ENCODE data around the gene RBBP8NL.

Gene RBBP8NL

DNA sequence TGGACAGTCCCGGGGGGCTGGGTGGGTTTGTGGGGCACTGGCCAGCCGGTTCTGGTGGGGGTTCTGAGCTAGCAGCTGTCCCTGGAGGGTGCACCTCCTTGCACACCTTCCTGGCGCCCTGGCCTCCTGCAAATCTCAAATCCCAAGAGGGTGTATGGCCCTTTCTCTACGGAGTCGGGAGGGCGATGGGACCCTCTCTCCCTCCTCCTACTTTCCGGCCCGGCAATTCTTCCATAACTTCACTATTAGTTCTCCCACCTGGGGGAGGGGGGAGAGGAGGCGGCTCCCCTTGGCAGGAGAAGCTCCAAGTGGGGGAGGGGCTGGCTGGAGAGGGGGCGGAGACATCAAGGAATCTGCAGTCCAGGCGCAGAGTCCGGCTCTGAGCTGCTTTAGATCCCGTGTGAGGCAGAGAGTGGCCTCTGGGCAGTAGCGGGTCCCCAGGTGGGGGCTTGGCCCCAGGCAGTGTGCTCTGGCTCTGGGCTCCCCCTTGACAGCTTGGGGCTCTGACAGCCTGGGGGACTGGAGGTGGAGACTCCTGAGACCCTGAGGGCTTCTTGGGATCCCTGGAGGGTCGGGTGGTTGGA is 58.9 kb downstream of the RBBP8NL start:
- Histone ChIP-seq H3K36me3 (ENCODE audit: control insufficient read depth in 5 of 5, insufficient read depth in 5 of 5, low read length in 5 of 5) (no peaks in the 10 kb centered on the region), H3K27ac (ENCODE audit: low read depth, low read length) (no peak overlapping the region), H3K9ac (ENCODE audit: low read length in 5 of 5) (no peak overlapping the region), H3K9me3 (ENCODE audit: control insufficient read depth in 5 of 5, low read length in 5 of 5) (no peaks in the 10 kb centered on the region), H3K27me3 (ENCODE audit: control insufficient read depth in 5 of 5, insufficient read depth in 4 of 5, low read length in 5 of 5) (peaks cover 0 to 29% (median 8%) of the 10 kb centered on the region in 5 donors), H3K4me1 (ENCODE audit: control insufficient read depth in 5 of 5, insufficient read depth in 5 of 5, low read length in 5 of 5) (peaks cover 3 to 72% (median 63%) of the 10 kb centered on the region in 5 donors), H3K4me3 (ENCODE audit: low read depth in 1 of 5, low read length in 5 of 5) (peak overlapping the region in 2 of 5 donors; percentile 18 to 69)

DNA sequence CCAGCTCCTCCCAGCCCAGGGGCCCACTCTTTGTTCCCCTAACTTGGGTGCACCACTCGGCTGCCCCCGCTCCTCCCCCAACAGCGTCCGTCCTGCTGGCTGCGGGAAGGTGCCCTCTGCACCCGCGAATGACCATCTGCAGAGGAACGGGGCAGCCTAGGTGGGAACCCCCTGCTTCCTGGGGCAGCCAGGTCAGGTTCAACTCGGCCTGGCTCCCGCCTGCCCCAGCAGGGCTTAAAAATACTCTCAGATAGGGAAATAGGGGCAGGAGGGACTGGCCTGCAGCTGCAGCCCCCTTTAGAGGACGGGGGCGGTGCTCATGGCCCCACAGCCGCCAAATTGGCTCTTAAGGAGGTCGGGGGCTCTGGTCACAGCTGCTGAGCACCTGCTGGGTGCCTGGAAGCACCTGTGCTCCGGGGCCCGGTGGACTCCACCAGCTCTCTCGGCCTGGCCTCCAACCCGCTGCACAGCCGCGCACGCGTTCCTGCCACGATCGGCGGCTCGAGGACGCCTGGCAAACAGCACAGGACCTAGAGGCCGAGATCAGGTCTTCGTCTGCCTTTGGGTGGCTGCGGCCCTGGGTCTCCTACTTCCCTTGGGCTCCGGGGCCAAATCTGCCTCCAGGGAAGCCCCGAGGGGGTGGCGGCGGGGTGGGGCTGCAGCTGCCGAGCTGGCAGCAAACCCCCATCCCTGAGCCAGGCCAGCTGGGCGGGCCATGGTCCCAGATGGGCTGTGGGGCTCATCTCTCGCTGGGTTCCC is 59.5 kb downstream of the RBBP8NL start:
- Histone ChIP-seq H3K9ac (ENCODE audit: low read length in 5 of 5) (peak overlapping the region in 2 of 5 donors; percentile 43 to 69), H3K27me3 (ENCODE audit: control insufficient read depth in 5 of 5, insufficient read depth in 4 of 5, low read length in 5 of 5) (peaks cover 0 to 29% (median 8%) of the 10 kb centered on the region in 5 donors), H3K27ac (ENCODE audit: low read depth, low read length) (no peak overlapping the region), H3K36me3 (ENCODE audit: control insufficient read depth in 5 of 5, insufficient read depth in 5 of 5, low read length in 5 of 5) (no peaks in the 10 kb centered on the region), H3K9me3 (ENCODE audit: control insufficient read depth in 5 of 5, low read length in 5 of 5) (no peaks in the 10 kb centered on the region), H3K4me1 (ENCODE audit: control insufficient read depth in 5 of 5, insufficient read depth in 5 of 5, low read length in 5 of 5) (peaks cover 3 to 73% (median 70%) of the 10 kb centered on the region in 5 donors), H3K4me3 (ENCODE audit: low read depth in 1 of 5, low read length in 5 of 5) (peak overlapping the region in 4 of 5 donors; percentile 22 to 69 (median 58))

DNA sequence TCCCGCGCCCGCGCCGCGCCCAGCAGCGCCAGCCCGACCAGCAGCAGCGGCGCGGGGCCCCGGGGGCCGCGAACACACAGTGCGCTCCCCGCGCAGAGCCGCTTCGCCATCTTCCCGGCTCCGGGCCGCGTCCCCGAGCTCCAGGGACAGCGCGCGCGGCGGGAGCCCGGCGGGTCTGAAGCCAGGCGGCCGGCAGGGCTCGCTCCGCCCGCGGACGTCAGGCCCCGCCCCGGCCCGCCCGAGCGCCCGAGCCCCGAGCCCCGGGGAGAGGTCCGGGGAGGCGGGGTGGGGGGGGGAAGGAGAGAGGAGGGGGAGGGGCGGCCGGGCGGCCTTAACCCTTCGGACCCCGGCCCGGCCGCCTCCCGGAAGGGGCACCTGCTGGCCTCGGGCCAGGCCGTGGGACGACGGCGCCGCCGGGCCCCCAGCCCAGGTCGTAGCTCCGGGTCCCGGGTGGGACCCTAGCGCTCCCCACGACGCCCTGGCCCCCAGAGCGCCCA is 60.2 kb downstream of the RBBP8NL start, which contains the start of gene LAMA5:
TSS of gene LAMA5 (minus strand) at position 177 of the 497 bp plus-strand sequence. CDS start at position 110, 67 bp downstream.
- Histone ChIP-seq H3K36me3 (ENCODE audit: control insufficient read depth in 5 of 5, insufficient read depth in 5 of 5, low read length in 5 of 5) (peaks cover 0 to 3% (median 0%) of the 10 kb centered on the region in 5 donors), H3K27me3 (ENCODE audit: control insufficient read depth in 5 of 5, insufficient read depth in 4 of 5, low read length in 5 of 5) (peaks cover 0 to 26% (median 8%) of the 10 kb centered on the region in 5 donors), H3K4me3 (ENCODE audit: low read depth in 1 of 5, low read length in 5 of 5) (peak within 1 kb of the TSS; percentile 40 to 69 (median 63)), H3K27ac (ENCODE audit: low read depth, low read length) (peak within 1 kb of the TSS; percentile 82), H3K4me1 (ENCODE audit: control insufficient read depth in 5 of 5, insufficient read depth in 5 of 5, low read length in 5 of 5) (peaks cover 3 to 76% (median 72%) of the 10 kb centered on the region in 5 donors), H3K9ac (ENCODE audit: low read length in 5 of 5) (peak within 1 kb of the TSS in 4 of 5 donors; percentile 41 to 81 (median 70)), H3K9me3 (ENCODE audit: control insufficient read depth in 5 of 5, low read length in 5 of 5) (no peaks in the 10 kb centered on the region)

DNA sequence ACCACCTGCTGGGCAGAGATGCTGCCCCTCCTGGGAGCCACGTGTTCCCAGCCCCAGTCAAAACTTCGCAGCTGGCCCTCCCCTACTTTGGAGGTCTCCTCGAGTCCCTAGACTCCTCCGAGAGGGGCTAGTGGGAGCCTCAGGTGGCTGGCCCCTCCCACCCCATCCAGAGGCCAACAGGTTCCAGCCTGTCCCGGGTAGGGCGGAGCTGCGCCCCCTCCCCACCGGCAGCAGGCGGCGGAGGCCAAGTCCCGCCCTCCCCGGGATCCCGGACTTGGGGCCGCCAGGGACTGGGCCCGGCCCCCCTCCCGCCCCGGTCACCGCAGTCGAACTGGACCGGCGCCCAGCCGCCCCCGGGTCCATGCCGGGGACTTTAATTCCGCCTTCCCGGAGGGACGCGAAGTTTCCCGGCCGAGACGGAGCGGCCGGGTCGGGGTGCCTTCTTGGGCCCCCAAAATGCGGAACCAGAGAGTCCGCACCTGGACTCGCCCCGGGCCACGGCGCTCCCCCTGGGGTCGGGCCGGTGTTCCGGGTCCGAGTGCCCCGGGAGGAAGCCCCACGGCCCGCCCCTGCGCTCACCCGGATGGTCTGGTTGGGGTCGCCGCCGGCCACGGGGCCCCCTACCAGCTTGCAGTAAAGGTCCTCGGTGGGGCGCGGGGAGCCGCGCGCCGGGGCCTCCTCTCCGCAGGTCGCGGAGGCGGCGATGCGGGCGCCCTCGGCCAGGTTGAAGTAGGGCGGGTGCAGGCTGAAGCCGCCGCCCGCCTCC is 60.8 kb downstream of the RBBP8NL start:
- H3K4me1 ChIP-seq (ENCODE audit: control insufficient read depth in 5 of 5, insufficient read depth in 5 of 5, low read length in 5 of 5), result peaks cover 3 to 78% (median 72%) of the 10 kb centered on the region in 5 donors
- no peaks in the 10 kb centered on the region for H3K9me3 ChIP-seq (ENCODE audit: control insufficient read depth in 5 of 5, low read length in 5 of 5)
- peak overlapping the region; percentile 40 to 69 (median 63) for H3K4me3 ChIP-seq (ENCODE audit: low read depth in 1 of 5, low read length in 5 of 5)
- peaks cover 0 to 4% (median 0%) of the 10 kb centered on the region in 5 donors for H3K36me3 ChIP-seq (ENCODE audit: control insufficient read depth in 5 of 5, insufficient read depth in 5 of 5, low read length in 5 of 5)
- peak overlapping the region in 4 of 5 donors; percentile 41 to 81 (median 70) for H3K9ac ChIP-seq (ENCODE audit: low read length in 5 of 5)
- H3K27ac ChIP-seq (ENCODE audit: low read depth, low read length), result peak overlapping the region; percentile 82
- H3K27me3 ChIP-seq (ENCODE audit: control insufficient read depth in 5 of 5, insufficient read depth in 4 of 5, low read length in 5 of 5), result peaks cover 0 to 26% (median 5%) of the 10 kb centered on the region in 5 donors

- H3K4me1 ChIP-seq (ENCODE audit: control insufficient read depth in 5 of 5, insufficient read depth in 5 of 5, low read length in 5 of 5), result peaks cover 3 to 83% (median 71%) of the 10 kb centered on the region in 5 donors
- H3K9me3 ChIP-seq (ENCODE audit: control insufficient read depth in 5 of 5, low read length in 5 of 5), result no peaks in the 10 kb centered on the region
- H3K36me3 ChIP-seq (ENCODE audit: control insufficient read depth in 5 of 5, insufficient read depth in 5 of 5, low read length in 5 of 5), result peaks cover 0 to 4% (median 0%) of the 10 kb centered on the region in 5 donors
- peak overlapping the region; percentile 40 to 69 (median 63) for H3K4me3 ChIP-seq (ENCODE audit: low read depth in 1 of 5, low read length in 5 of 5)
- peak overlapping the region; percentile 82 for H3K27ac ChIP-seq (ENCODE audit: low read depth, low read length)
- peaks cover 0 to 26% (median 4%) of the 10 kb centered on the region in 5 donors for H3K27me3 ChIP-seq (ENCODE audit: control insufficient read depth in 5 of 5, insufficient read depth in 4 of 5, low read length in 5 of 5)
- peak overlapping the region in 4 of 5 donors; percentile 41 to 81 (median 70) for H3K9ac ChIP-seq (ENCODE audit: low read length in 5 of 5)
Measured at GRCh38 chr20:62365814-62366369, 61.4 kb downstream of the RBBP8NL start.

- H3K36me3 ChIP-seq (ENCODE audit: control insufficient read depth in 5 of 5, insufficient read depth in 5 of 5, low read length in 5 of 5), result peaks cover 0 to 4% (median 0%) of the 10 kb centered on the region in 5 donors
- peak overlapping the region in 3 of 5 donors; percentile 36 to 69 (median 65) for H3K4me3 ChIP-seq (ENCODE audit: low read depth in 1 of 5, low read length in 5 of 5)
- H3K27me3 ChIP-seq (ENCODE audit: control insufficient read depth in 5 of 5, insufficient read depth in 4 of 5, low read length in 5 of 5), result peaks cover 0 to 20% (median 0%) of the 10 kb centered on the region in 5 donors
- H3K9me3 ChIP-seq (ENCODE audit: control insufficient read depth in 5 of 5, low read length in 5 of 5), result no peaks in the 10 kb centered on the region
- peak overlapping the region in 3 of 5 donors; percentile 16 to 73 (median 26) for H3K9ac ChIP-seq (ENCODE audit: low read length in 5 of 5)
- peak overlapping the region; percentile 82 for H3K27ac ChIP-seq (ENCODE audit: low read depth, low read length)
- H3K4me1 ChIP-seq (ENCODE audit: control insufficient read depth in 5 of 5, insufficient read depth in 5 of 5, low read length in 5 of 5), result peaks cover 3 to 80% (median 65%) of the 10 kb centered on the region in 5 donors
Measured at GRCh38 chr20:62364911-62365736, 62.2 kb downstream of the RBBP8NL start.

- Histone ChIP-seq H3K4me1 (ENCODE audit: control insufficient read depth in 5 of 5, insufficient read depth in 5 of 5, low read length in 5 of 5) (peaks cover 3 to 75% (median 57%) of the 10 kb centered on the region in 5 donors), H3K36me3 (ENCODE audit: control insufficient read depth in 5 of 5, insufficient read depth in 5 of 5, low read length in 5 of 5) (peaks cover 0 to 4% (median 0%) of the 10 kb centered on the region in 5 donors), H3K27me3 (ENCODE audit: control insufficient read depth in 5 of 5, insufficient read depth in 4 of 5, low read length in 5 of 5) (peaks cover 0 to 14% (median 0%) of the 10 kb centered on the region in 5 donors), H3K27ac (ENCODE audit: low read depth, low read length) (peak overlapping the region; percentile 82), H3K9ac (ENCODE audit: low read length in 5 of 5) (peak overlapping the region in 2 of 5 donors; percentile 26 to 73), H3K4me3 (ENCODE audit: low read depth in 1 of 5, low read length in 5 of 5) (peak overlapping the region in 2 of 5 donors; percentile 65 to 69), H3K9me3 (ENCODE audit: control insufficient read depth in 5 of 5, low read length in 5 of 5) (no peaks in the 10 kb centered on the region)
Measured at GRCh38 chr20:62363920-62364851, 63.2 kb downstream of the RBBP8NL start.

All from subcutaneous abdominal adipose tissue (tissue), 5 donors.